AG09319 (cell line): ENCODE results near the gene CHID1.

ENCODE experiments used
- DNase-seq: peaks from one replicate; pipeline ENCODE4 v3.0.0-alpha.2; 2010; ENCODE audit warnings: low read depth; ENCODE audit errors: extremely low read depth
- CTCF ChIP-seq: IDR thresholded peaks from 2 replicates; pipeline ENCODE4 v1.5.1; 2011; ENCODE audit warnings: low read depth, mild to moderate bottlenecking, inconsistent platforms, low read length, moderate library complexity

CHID1 gene

GRCh38 chr11:853682-854448, 56.7 kb downstream of the CHID1 start:
- no peak for DNase-seq
- no peak for TF ChIP-seq CTCF

GRCh38 chr11:852762-853161, 57.8 kb downstream of the CHID1 start:
- DNase-seq, result no peak
- TF ChIP-seq CTCF, result no peak

GRCh38 chr11:850775-851763, 59.5 kb downstream of the CHID1 start:
- no peak for DNase-seq
- no peak; the same call in 1 of the 2 replicates for TF ChIP-seq CTCF

GRCh38 chr11:849951-850774, 60.4 kb downstream of the CHID1 start:
- no peak for DNase-seq
- TF ChIP-seq CTCF, result no peak

- no peak for TF ChIP-seq CTCF
- DNase-seq, result no peak
Measured at GRCh38 chr11:849104-849824, 61.3 kb downstream of the CHID1 start.

GRCh38 chr11:848380-848931, 62.2 kb downstream of the CHID1 start:
- no peak for DNase-seq
- TF ChIP-seq CTCF, result peak; percentile 81
